Esophagus squamous epithelium (tissue), 4 donors: ENCODE data around the gene SHISAL1.

Experiments used
- POLR2A ChIP-seq, 4 donors: fragments of 450-650 bp; IDR thresholded peaks; one replicate each; pipeline ENCODE4 v1.6.1; 2017; ENCODE audit warnings: antibody characterized with exemption in 4 of 4, mild to moderate bottlenecking in 4 of 4, moderate library complexity in 3 of 4
- TF ChIP-seq, protein P1 (sequence below), 6 experiments: fragments of 450-650 bp in 4 of 6; fragments of 200-600 bp in 2 of 6; sonication (generic) in 2 of 6; IDR thresholded peaks; one replicate each; pipeline ENCODE4 v1.5.1; 2016 to 2019; ENCODE audit warnings: antibody characterized with exemption in 6 of 6, mild to moderate bottlenecking in 4 of 6, moderate library complexity in 4 of 6

DNA sequence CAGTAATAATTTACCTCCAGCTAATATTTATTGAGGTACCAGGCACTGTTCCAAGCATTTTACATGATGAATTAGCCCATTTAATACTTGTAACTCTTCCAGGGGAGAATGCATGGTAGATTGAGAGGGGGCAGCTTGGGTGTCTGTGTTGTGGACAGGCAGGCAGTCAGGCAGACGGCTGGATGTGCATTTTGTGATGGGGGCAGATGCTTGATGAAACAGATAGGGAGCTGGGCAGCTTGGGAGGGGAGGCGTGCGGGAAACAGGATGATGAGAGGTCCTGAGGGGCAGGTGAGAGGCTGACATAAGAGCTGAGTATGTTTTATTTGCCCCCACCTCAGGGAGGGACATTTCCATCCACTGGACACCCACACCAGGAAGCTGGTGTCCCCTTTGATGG is 33.1 kb upstream of the SHISAL1 start:
- TF ChIP-seq, protein P1, sequence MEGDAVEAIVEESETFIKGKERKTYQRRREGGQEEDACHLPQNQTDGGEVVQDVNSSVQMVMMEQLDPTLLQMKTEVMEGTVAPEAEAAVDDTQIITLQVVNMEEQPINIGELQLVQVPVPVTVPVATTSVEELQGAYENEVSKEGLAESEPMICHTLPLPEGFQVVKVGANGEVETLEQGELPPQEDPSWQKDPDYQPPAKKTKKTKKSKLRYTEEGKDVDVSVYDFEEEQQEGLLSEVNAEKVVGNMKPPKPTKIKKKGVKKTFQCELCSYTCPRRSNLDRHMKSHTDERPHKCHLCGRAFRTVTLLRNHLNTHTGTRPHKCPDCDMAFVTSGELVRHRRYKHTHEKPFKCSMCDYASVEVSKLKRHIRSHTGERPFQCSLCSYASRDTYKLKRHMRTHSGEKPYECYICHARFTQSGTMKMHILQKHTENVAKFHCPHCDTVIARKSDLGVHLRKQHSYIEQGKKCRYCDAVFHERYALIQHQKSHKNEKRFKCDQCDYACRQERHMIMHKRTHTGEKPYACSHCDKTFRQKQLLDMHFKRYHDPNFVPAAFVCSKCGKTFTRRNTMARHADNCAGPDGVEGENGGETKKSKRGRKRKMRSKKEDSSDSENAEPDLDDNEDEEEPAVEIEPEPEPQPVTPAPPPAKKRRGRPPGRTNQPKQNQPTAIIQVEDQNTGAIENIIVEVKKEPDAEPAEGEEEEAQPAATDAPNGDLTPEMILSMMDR (IDR thresholded peaks at IDR 0.05) = no peak
- TF ChIP-seq POLR2A (IDR thresholded peaks at IDR 0.05) = no peak
